Liver (tissue), 9 donors: ENCODE measurements around the gene CLPSL1. TPM values are rescaled to one million over a fixed set of nuclear protein-coding genes. Genes with fewer than 3 reads are reported as not detected.

Source experiments
- DNase-seq: peaks from one replicate; pipeline ENCODE4 v3.0.0-alpha.2; 2017; ENCODE audit warnings: low spot score
- H3K27ac ChIP-seq, 2 donors: one replicate each; pipeline ENCODE4 v1.7.0; 2013; ENCODE audit warnings: inconsistent platforms in 2 of 2, low read length in 2 of 2, control low read depth in 1 of 2, low read depth in 1 of 2, mild to moderate bottlenecking in 1 of 2
- H3K27me3 ChIP-seq, 4 donors: one replicate each; pipeline versions ENCODE4 v1.6.1 to v1.7.0; 2013; ENCODE audit warnings: low read length in 3 of 4, inconsistent platforms in 1 of 4, mild to moderate bottlenecking in 1 of 4, moderate library complexity in 1 of 4; ENCODE audit not compliant: control insufficient read depth in 4 of 4, insufficient read depth in 4 of 4
- H3K36me3 ChIP-seq, 4 donors: one replicate each; pipeline versions ENCODE4 v1.6.1 to v1.7.0; 2013; ENCODE audit warnings: low read length in 3 of 4, mild to moderate bottlenecking in 3 of 4, low read depth in 1 of 4, moderate library complexity in 1 of 4; ENCODE audit not compliant: control insufficient read depth in 4 of 4, insufficient read depth in 3 of 4
- H3K4me1 ChIP-seq, 4 donors: one replicate each; pipeline versions ENCODE4 v1.6.1 to v1.7.0; 2013; ENCODE audit warnings: low read length in 3 of 4, mild to moderate bottlenecking in 3 of 4, moderate library complexity in 1 of 4; ENCODE audit not compliant: control insufficient read depth in 4 of 4, insufficient read depth in 4 of 4
- H3K4me3 ChIP-seq, 3 donors: one replicate each; pipeline versions ENCODE4 v1.6.1 to v1.7.0; 2013; ENCODE audit warnings: low read length in 3 of 3, control low read depth in 1 of 3, low read depth in 1 of 3, mild to moderate bottlenecking in 1 of 3
- H3K9ac ChIP-seq, 2 donors: one replicate each; pipeline ENCODE4 v1.7.0; 2013; ENCODE audit warnings: low read length in 2 of 2, mild to moderate bottlenecking in 2 of 2, moderate library complexity in 2 of 2, control low read depth in 1 of 2, low read depth in 1 of 2
- H3K9me3 ChIP-seq, 4 donors: one replicate each; pipeline versions ENCODE4 v1.6.1 to v1.7.0; 2013; ENCODE audit warnings: low read length in 3 of 4; ENCODE audit not compliant: control insufficient read depth in 4 of 4
- CTCF ChIP-seq: fragments of 150-350 bp; IDR thresholded peaks from 2 replicates; pipeline ENCODE4 v1.5.1; 2017; ENCODE audit warnings: improper control_type of control experiment, low read depth, low read length; ENCODE audit not compliant: missing input control
- EGR1 ChIP-seq, 2 donors: IDR thresholded peaks; 2 replicates each; pipeline ENCODE4 v1.6.1; 2016 to 2018; ENCODE audit warnings: antibody characterized with exemption in 2 of 2, low read depth in 2 of 2
- FOXA1 ChIP-seq: IDR thresholded peaks from 2 replicates; pipeline ENCODE4 v1.6.1; 2016; ENCODE audit warnings: antibody characterized with exemption
- HNF4G ChIP-seq: IDR thresholded peaks from 2 replicates; pipeline ENCODE4 v1.6.1; 2016; ENCODE audit warnings: antibody characterized with exemption
- MAX ChIP-seq: IDR thresholded peaks from 2 replicates; pipeline ENCODE4 v1.6.1; 2016; ENCODE audit warnings: antibody characterized with exemption
- NR2F2 ChIP-seq: IDR thresholded peaks from 2 replicates; pipeline ENCODE4 v1.6.1; 2016; ENCODE audit warnings: antibody characterized with exemption
- RAD21 ChIP-seq, 2 donors: IDR thresholded peaks; 2 replicates each; pipeline ENCODE4 v1.6.1; 2016; ENCODE audit warnings: antibody characterized with exemption in 2 of 2, mild to moderate bottlenecking in 2 of 2
- REST ChIP-seq: IDR thresholded peaks from 2 replicates; pipeline ENCODE4 v1.6.1; 2016; ENCODE audit warnings: antibody characterized with exemption, mild to moderate bottlenecking
- RXRA ChIP-seq, 2 donors: IDR thresholded peaks; 2 replicates each; pipeline ENCODE4 v1.6.1; 2017 to 2018; ENCODE audit warnings: antibody characterized with exemption in 2 of 2, mild to moderate bottlenecking in 1 of 2
- SP1 ChIP-seq: IDR thresholded peaks from 2 replicates; pipeline ENCODE4 v1.6.1; 2018; ENCODE audit warnings: antibody characterized with exemption, mild to moderate bottlenecking
- TAF1 ChIP-seq: conservative IDR thresholded peaks from 2 replicates; pipeline ENCODE4 v1.6.1; 2016; ENCODE audit warnings: antibody characterized with exemption, mild to moderate bottlenecking
- YY1 ChIP-seq: IDR thresholded peaks from 2 replicates; pipeline ENCODE4 v1.6.1; 2016; ENCODE audit warnings: antibody characterized with exemption, mild to moderate bottlenecking
- ZBTB33 ChIP-seq: IDR thresholded peaks from 2 replicates; pipeline ENCODE4 v1.6.1; 2016; ENCODE audit warnings: antibody characterized with exemption
- WGBS: extraction: QIAGEN DNeasy Blood & Tissue Kit; methylation state at CpG from one replicate; pipeline ENCODE4 v1.1.7; 2013; 5-methylcytosine and 5-hydroxymethylcytosine counted together
- polyA plus RNA-seq, 2 donors: library from polyadenylated mRNA; stranded (reverse) in 1 of 2; unstranded in 1 of 2; fragments of 200-250 nt in 1 of 2; fragments of >200 nt in 1 of 2; fragmentation: Nextera tagmentation in 1 of 2; extraction: Ambion mirVana in 1 of 2; gene quantifications; one replicate each; pipeline versions ENCODE4 v1.2.1 to v1.2.3, GENCODE V29; 2013 to 2015
- total RNA-seq, 2 donors: library from RNA; depleted of rRNA; stranded (reverse); fragments of >200 nt; gene quantifications; one replicate each; pipeline ENCODE4 v1.2.3, GENCODE V29; 2014
- donor health status: healthy.
- donor health status: healthy.
- donor health status: healthy.
- donor health status: healthy.
- donor health status: healthy.

Gene CLPSL1
- total and polyA plus RNA-seq, 4 donors = not detected

- H3K4me1 ChIP-seq = peaks cover 0 to 6% (median 3%) of the 10 kb centered on the region in 4 donors
- H3K27ac ChIP-seq = no peak overlapping the region
- TF ChIP-seq EGR1 (IDR thresholded peaks at IDR 0.05; ENCODE audit: low read depth in 2 of 2) (no peak), MAX (no peak)
- no peaks in the 10 kb centered on the region for H3K36me3 ChIP-seq
- H3K27me3 ChIP-seq = no peaks in the 10 kb centered on the region
- DNase-seq = no peak
- 87% methylated on average over 10 of the region's 10 CpGs for WGBS
- H3K9me3 ChIP-seq = no peaks in the 10 kb centered on the region
- no peak overlapping the region for H3K4me3 ChIP-seq
- H3K9ac ChIP-seq = no peak overlapping the region
These were observed 3.3 kb upstream of the CLPSL1 start for GRCh38 chr6:35777356-35778102.

GRCh38 chr6:35778437-35778836 lies 2.4 kb upstream of the CLPSL1 start:
- no peak for DNase-seq
- Histone ChIP-seq H3K9me3 (no peaks in the 10 kb centered on the region), H3K4me1 (peaks cover 0 to 6% (median 3%) of the 10 kb centered on the region in 4 donors), H3K36me3 (no peaks in the 10 kb centered on the region), H3K27ac (no peak overlapping the region), H3K27me3 (no peaks in the 10 kb centered on the region), H3K4me3 (no peak overlapping the region), H3K9ac (no peak overlapping the region)
- TF ChIP-seq RXRA (IDR thresholded peaks at IDR 0.05) (no peak), FOXA1 (no peak), YY1 (no peak), TAF1 (no peak), MAX (no peak), REST (no peak), HNF4G (no peak), ZBTB33 (no peak), CTCF (no peak), RAD21 (IDR thresholded peaks at IDR 0.05) (no peak), NR2F2 (no peak), SP1 (no peak)
- WGBS = 95% methylated on average over 2 of the region's 2 CpGs
